GM21390 (cell line): Measurements from ENCODE around the gene ZMIZ2.
"Not testable (repeated sequence)": the region's sequence is repeated elsewhere in the genome, so short reads cannot be mapped to it uniquely, and the experiment has no call there.

Experiments used
- ATAC-seq: cut with Tn5 transposase; IDR thresholded peaks from one replicate; pipeline ENCODE4 v1.9.1; 2021; ENCODE audit not compliant: unreplicated experiment

Gene ZMIZ2, protein sequence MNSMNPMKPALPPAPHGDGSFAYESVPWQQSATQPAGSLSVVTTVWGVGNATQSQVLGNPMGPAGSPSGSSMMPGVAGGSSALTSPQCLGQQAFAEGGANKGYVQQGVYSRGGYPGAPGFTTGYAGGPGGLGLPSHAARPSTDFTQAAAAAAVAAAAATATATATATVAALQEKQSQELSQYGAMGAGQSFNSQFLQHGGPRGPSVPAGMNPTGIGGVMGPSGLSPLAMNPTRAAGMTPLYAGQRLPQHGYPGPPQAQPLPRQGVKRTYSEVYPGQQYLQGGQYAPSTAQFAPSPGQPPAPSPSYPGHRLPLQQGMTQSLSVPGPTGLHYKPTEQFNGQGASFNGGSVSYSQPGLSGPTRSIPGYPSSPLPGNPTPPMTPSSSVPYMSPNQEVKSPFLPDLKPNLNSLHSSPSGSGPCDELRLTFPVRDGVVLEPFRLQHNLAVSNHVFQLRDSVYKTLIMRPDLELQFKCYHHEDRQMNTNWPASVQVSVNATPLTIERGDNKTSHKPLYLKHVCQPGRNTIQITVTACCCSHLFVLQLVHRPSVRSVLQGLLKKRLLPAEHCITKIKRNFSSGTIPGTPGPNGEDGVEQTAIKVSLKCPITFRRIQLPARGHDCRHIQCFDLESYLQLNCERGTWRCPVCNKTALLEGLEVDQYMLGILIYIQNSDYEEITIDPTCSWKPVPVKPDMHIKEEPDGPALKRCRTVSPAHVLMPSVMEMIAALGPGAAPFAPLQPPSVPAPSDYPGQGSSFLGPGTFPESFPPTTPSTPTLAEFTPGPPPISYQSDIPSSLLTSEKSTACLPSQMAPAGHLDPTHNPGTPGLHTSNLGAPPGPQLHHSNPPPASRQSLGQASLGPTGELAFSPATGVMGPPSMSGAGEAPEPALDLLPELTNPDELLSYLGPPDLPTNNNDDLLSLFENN

DNA sequence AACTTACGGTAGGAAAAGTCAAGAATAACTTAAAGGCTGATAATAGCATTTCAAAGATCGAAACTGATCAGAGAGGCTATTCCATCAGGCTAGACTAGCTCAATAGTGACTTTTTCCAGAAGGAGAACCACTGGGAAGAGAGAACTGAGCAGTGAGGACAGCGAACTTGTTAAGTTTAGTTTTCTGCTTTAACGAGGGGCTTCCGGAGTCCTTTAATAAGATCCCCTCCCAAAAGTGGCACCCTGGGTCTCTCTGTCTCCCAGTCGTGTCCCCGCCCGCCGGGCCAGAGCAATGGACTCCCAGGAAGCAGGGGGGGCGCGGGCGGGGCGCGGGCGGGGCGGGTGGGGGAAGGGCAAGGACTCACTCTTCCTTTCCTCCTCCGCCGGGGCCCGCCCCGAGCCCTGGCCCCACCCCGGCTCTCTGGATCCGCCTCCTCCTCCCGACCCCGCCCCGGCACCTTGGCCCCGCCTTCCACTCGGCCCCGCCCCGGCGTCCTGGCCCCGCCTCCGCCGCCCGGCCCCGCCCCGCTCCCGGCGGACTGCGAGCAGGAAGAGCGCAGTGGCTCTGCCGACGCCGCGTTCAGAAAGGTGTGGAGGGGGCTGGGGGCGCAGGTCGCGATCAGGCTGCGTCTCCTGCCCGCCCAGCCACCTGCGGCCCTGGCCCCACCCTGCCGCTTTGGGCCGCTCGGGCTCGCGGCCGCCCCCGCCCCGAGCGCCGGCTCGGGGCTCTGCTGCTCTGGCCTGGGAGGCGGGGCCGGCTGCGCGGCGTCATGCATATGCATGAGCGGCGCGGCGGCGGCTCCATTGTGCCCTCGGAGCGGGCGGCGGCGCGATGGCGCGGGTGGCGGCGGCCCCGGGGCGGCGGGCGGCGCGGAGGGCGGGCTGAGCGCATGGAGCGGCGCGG, at the start of gene ZMIZ2:
ZMIZ2 (plus strand) TSS at position 803 of the 903 bp plus-strand sequence. CDS start 7,403 bp downstream, outside the sequence.
- peak; percentile 67 for ATAC-seq

DNA sequence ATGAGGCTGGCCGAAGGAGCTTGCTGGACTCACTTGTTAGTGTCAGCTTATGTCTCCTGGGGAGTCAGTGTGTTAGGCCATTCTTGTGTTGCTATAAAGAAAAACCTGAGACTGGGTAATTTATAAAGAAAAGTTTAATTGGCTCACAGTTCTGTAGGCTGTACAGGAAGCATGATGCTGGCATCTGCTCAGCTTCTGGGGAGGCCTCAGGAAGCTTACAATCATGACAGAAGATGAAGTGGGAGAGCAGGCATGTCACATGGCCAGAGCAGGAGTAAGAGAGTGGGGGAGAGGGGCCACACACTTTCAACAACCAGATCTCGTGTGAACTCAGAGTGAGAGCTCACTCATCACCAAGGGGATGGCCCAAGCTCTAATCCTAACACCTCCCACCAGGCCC, 49.0 kb upstream of the ZMIZ2 start:
- not testable (repeated sequence) for ATAC-seq

DNA sequence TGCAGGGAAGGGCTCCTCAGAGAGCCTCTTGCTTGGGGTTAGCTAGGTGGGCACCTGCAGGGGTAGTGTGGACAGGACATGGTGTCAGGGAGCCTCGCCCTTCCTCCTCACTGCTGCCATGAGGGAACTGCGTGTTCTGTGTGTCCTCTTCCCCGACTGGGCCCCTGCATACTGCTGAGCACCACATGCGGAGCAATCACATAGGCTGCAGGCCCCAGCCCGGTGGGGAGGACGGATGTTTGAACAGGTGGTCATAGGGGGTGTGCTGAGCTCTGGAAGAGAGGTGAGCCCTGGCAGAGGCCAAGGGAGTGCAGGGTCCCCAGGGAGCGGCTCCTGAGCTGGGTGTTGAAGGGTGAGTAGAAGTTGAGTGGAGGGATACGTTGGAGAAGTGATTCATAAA, 48.3 kb upstream of the ZMIZ2 start:
- no peak for ATAC-seq

- ATAC-seq, result not testable (repeated sequence)
Observed at GRCh38 chr7:44703391-44703790, 45.3 kb upstream of the ZMIZ2 start.

DNA sequence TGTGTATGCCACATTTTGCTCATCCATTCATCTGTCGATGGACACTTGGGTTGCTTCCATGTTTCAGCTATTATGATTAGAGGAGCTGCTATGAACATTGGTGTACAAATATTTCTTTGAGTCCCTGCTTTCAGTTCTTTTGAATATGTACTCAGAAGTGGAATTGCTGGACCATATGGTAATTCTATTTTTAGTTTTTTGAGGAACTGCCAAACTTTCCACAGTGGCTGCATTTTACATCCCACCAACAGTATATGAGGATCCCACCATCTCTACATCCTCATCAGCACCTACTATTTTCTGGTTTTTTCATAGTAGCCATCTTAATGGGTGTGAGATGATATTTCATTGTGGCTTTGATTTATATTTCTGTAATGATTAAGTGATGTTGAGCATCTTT, 44.7 kb upstream of the ZMIZ2 start:
- ATAC-seq, result no peak

GRCh38 chr7:44705434-44705833, 43.2 kb upstream of the ZMIZ2 start:
- ATAC-seq, result no peak

DNA sequence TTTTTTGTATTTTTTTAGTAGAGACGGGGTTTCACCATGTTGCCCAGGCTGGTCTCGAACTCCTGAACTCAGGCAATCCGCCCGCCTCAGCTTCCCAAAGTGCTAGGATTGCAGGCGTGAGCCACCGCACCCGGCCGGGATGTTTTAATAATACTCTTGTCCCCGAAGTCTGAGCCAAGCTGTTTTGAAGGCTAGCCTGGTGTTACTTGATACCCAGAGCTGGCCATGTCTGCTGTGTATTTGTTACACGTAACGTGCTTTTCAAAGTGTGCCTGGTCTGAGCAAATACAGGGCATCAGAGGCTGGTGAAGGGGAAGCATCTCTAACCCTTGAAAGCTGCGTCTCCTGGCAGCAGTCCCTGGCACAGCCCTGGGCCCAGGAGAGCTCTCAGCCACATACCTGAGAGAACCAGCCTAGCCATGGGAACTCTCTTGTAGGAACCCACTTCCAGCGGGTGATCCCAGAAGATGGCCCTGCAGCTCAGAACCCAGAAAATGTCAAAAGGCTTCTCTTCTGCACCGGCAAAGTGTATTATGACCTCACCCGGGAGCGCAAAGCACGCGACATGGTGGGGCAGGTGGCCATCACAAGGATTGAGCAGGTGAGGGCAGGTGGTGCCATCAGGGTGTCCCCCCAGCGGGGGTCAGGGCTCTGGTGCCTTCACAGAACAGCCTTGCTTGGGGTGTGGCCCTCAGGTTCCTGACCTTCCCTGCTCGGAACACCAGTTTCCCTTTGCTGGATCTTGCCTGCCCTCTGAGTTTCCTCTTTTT, 41.7 kb upstream of the ZMIZ2 start:
- ATAC-seq, result no peak

- ATAC-seq, result no peak
Observed at GRCh38 chr7:44707558-44708230, 41.0 kb upstream of the ZMIZ2 start.

GRCh38 chr7:44709011-44709915, 39.4 kb upstream of the ZMIZ2 start:
- ATAC-seq, result no peak

DNA sequence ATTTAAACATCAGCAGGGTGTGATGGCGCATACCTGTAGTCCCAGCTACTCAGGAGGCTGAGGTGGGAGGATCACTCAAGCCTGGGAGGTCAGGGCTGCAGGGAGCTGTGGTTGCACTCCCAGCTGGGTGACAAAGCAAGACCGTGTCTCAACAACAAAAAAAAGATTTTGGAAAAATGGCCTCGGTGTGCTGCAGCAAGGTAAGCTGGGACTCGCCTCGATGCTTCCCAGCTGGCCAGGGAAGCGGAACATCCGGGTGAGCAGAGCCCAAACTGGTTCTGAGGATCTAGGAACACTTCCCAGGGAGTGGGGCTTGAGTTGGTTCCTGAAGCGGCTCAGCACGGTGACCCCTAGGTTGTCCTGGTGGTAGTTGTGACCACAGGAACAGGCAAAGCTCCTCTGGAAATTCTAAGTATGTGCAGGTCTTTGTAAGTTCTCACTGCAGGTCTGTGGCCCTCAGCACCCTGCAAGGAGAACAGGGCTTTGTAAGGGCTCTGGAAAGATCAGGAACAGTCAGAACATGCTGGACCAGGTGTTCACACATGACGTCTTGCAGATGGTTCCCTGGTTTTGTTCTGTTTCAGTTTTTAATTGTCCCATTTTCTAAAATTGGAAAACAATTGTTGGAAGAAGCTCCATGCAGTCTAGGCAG, 38.6 kb upstream of the ZMIZ2 start:
- no peak for ATAC-seq

DNA sequence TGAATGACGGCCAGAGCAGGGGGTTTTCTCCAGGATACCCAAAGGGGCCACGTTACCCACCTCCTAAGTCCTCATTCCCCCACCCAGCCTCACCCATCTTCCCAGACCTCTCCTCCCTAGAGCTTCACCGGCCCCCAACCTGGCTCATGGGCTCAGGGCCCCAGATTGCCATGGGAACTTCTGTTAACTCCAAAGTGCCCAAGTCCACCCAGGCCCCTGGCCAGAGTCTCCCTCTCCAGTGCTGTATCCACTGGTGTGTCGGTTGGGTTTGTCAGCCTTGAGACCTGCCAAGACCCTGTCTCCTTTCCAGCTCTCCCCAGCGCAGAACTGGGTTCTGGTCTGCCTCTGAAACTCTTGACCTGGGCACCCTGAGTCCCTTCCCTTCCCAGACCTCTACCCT, 37.1 kb upstream of the ZMIZ2 start:
- no peak for ATAC-seq

GRCh38 chr7:44712012-44712411, 36.6 kb upstream of the ZMIZ2 start:
- no peak for ATAC-seq

GRCh38 chr7:44713141-44713540, 35.5 kb upstream of the ZMIZ2 start:
- ATAC-seq, result no peak

GRCh38 chr7:44713680-44714335, 34.8 kb upstream of the ZMIZ2 start:
- no peak for ATAC-seq

DNA sequence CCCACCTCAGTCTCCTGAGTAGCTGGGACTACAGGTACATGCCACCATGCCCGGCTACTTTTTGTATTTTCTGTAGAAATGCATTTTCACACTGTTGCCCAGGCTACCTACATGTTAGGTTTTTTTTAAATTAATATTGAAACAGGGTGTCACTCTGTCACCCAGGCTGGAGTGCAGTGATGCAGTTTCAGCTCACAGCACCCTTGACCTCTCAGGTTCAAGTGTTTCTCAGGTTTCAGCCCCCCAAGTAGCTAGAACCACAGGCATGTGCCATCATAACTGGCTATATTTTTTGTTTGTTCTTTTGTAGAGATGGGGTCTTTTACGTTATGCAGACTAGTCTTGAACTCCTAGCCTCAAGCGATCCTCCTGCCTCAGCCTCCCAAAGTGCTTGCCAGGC, 32.4 kb upstream of the ZMIZ2 start:
- no peak for ATAC-seq

GRCh38 chr7:44720301-44720700, 28.3 kb upstream of the ZMIZ2 start:
- no peak for ATAC-seq

GRCh38 chr7:44724276-44724675, 24.4 kb upstream of the ZMIZ2 start:
- ATAC-seq, result no peak

- ATAC-seq, result not testable (repeated sequence)
Observed at GRCh38 chr7:44726250-44726649, 22.4 kb upstream of the ZMIZ2 start.
